GM12875 (cell line): ENCODE results near the gene NWD2.

Source experiments
- H3K4me3 ChIP-seq: one replicate; pipeline ENCODE4 v1.5.1; 2011; ENCODE audit warnings: low read depth, low read length, control low read depth
- TF ChIP-seq, protein P1 (sequence below): IDR thresholded peaks from 2 replicates; pipeline ENCODE4 v1.5.1; 2011; ENCODE audit warnings: low read depth, mild to moderate bottlenecking, control low read depth, inconsistent platforms, low read length, moderate library complexity, borderline replicate concordance; ENCODE audit not compliant: insufficient read depth

NWD2 gene

DNA sequence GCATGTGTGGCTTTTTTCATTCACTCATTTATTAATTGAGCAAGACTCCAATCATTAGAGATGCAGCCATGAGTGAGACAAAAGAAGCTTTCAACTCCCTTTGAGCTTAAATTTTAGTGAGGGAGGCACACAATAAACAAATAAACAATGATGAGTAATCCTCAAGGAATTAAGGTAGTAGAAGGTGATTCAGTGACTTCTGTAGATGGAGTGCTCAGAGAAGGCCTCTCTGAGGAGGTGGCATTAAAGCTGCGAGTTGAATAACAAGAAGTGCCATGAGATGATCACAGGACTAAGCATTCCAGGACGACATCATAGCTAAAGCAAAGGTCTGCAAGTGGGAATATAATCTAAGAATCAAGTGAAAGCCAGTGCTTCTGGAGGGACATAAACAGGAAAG, 77.6 kb downstream of the NWD2 start:
- H3K4me3 ChIP-seq: no peak overlapping the region
- TF ChIP-seq, protein P1, sequence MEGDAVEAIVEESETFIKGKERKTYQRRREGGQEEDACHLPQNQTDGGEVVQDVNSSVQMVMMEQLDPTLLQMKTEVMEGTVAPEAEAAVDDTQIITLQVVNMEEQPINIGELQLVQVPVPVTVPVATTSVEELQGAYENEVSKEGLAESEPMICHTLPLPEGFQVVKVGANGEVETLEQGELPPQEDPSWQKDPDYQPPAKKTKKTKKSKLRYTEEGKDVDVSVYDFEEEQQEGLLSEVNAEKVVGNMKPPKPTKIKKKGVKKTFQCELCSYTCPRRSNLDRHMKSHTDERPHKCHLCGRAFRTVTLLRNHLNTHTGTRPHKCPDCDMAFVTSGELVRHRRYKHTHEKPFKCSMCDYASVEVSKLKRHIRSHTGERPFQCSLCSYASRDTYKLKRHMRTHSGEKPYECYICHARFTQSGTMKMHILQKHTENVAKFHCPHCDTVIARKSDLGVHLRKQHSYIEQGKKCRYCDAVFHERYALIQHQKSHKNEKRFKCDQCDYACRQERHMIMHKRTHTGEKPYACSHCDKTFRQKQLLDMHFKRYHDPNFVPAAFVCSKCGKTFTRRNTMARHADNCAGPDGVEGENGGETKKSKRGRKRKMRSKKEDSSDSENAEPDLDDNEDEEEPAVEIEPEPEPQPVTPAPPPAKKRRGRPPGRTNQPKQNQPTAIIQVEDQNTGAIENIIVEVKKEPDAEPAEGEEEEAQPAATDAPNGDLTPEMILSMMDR: no peak

DNA sequence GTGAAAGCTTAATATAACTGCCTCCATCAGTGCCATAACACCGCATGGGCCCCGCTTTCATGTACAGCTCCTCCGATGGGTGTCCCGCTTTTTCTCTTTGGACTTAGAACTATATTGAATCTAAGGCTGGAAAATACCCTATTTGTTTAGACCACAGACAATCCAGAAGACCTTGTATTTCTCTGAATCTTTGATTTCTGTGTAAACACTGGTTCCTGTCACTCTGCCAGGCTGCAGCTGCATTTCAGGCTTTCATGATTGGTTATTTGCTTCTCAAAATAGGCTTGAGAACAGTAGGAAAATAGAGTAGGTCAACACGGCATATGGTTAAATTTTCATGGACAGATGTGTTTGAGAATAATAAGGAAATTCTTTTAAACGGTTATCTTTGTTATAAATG, 80.0 kb downstream of the NWD2 start:
- TF ChIP-seq, protein P1: no peak

GRCh38 chr4:37326852-37327251, 82.3 kb downstream of the NWD2 start:
- no peak overlapping the region for H3K4me3 ChIP-seq
- TF ChIP-seq, protein P1: no peak

More for the DNA sequence above, 80.0 kb downstream of the NWD2 start:
- no peak overlapping the region for H3K4me3 ChIP-seq

DNA sequence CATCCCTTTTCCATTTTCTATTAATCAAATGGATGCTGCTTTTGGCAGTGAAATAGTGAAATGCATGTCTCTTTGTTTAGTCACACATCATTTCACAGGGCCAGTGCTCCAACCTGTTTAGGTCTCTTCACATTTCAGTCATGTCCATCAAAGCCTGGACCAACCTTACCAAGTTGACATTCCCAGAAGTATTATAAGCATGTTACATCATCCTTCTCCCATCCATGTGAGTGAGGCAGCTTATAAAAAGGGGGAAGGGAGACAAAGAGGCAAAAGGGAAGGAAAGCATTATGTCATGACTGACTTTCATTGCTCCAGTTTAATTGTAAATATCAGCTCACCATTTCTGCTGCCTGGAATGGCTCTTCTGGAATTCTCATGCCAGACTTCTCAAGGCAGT, 94.4 kb downstream of the NWD2 start:
- TF ChIP-seq, protein P1: no peak
- no peak overlapping the region for H3K4me3 ChIP-seq

DNA sequence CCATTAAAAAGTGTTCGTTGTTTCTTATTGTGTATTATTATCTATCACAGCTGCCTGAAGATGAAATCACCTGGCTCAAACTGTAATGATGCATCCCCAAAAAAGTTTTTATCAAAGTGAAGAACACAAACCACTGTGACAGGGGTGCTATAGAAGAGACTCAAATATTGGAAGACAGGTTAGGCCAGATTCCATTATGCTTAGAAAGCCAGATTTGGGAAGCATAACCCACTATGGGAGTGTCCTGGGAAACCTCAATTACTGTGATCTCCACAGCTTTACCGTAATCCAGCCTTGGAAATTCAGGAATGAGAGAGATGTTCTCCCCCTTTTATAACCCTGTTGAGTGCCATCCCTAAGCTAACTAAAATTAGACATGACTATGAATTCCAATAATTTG, 114.2 kb downstream of the NWD2 start:
- TF ChIP-seq, protein P1: no peak
- no peak overlapping the region for H3K4me3 ChIP-seq

GRCh38 chr4:37359261-37359660, 114.7 kb downstream of the NWD2 start:
- TF ChIP-seq, protein P1: no peak
- no peak overlapping the region for H3K4me3 ChIP-seq

GRCh38 chr4:37365888-37366287, 121.3 kb downstream of the NWD2 start:
- no peak overlapping the region for H3K4me3 ChIP-seq
- TF ChIP-seq, protein P1: no peak
